K562 (cell line): Measurements from ENCODE around the gene HSD17B13. TPM values are rescaled to one million over a fixed set of nuclear protein-coding genes. Genes with fewer than 3 reads are reported as not detected.

Experiments
- ATAC-seq: fragments of 200-7000 bp; cut with Tn5 transposase; 3 replicates; pipeline ENCODE4 v1.9.1; 2020; ENCODE audit warnings: moderate library complexity
- BruUV-seq: library from RNA; stranded (reverse); fragments of 400-500 nt; replicated peaks from 2 replicates; lab custom pipeline; 2021; lab: Mats Ljungman, UMichigan
- CTCF ChIA-PET: fragments of 300-600 bp; formaldehyde crosslinking; extraction: SDS; loops from one replicate; lab custom pipeline; 2021; ENCODE audit warnings: low intra/inter-chr PET ratio; lab: Yijun Ruan, JAX
- POLR2A ChIA-PET: fragments of 300-600, 350-650 bp; sonication (Branson Sonifier 250); formaldehyde crosslinking; extraction: SDS; loops from one replicate; lab custom pipeline; 2021; ENCODE audit warnings: antibody characterized with exemption, inconsistent platforms; lab: Yijun Ruan, JAX
- DNase-seq, 4 experiments: peaks; one replicate each; pipeline versions ENCODE4 v3.0.0 to v3.0.0-alpha.2; 2011 to 2018; ENCODE audit warnings: low spot score in 3 of 4, mixed read lengths in 3 of 4; ENCODE audit errors: extremely low read depth in 1 of 4
- FAIRE-seq: peaks from 2 replicates; lab custom pipeline; 2011; peaks lifted over from hg19 to GRCh38; lab: Jason Lieb, UNC
- H2AFZ ChIP-seq: 2 replicates; pipeline ENCODE4 v1.6.0; 2011; ENCODE audit warnings: low read depth, low read length, control low read depth, inconsistent platforms
- H3K27ac ChIP-seq: fragments of 200-600 bp; 3 replicates; pipeline ENCODE4 v1.8.0; 2011; ENCODE audit warnings: low read depth, mild to moderate bottlenecking, control low read depth, inconsistent platforms, low read length, moderate library complexity, mixed read lengths; ENCODE audit errors: extremely low read depth
- H3K27me3 ChIP-seq, 2 experiments: fragments of 300-600 bp in 1 of 2; 2 replicates in 1 of 2; 3 replicates in 1 of 2; pipeline versions ENCODE4 v1.6.0 to v1.8.0; 2011; ENCODE audit warnings: inconsistent platforms in 2 of 2, low read length in 2 of 2, mild to moderate bottlenecking in 1 of 2, mixed read lengths in 1 of 2, moderate library complexity in 1 of 2; ENCODE audit not compliant: control insufficient read depth in 2 of 2, insufficient read depth in 2 of 2
- H3K36me3 ChIP-seq: fragments of 300-600 bp; 3 replicates; pipeline ENCODE4 v1.8.0; 2011; ENCODE audit warnings: mild to moderate bottlenecking, low read length, inconsistent platforms; ENCODE audit not compliant: control insufficient read depth, insufficient read depth
- H3K4me1 ChIP-seq, 2 experiments: fragments of 200-600 bp in 1 of 2; replicated peaks in 1 of 2; 2 replicates in 1 of 2; 3 replicates in 1 of 2; pipeline versions ENCODE4 v1.5.1 to v1.8.0; 2011; ENCODE audit warnings: inconsistent platforms in 2 of 2, low read length in 2 of 2, mild to moderate bottlenecking in 1 of 2, mixed read lengths in 1 of 2, moderate library complexity in 1 of 2; ENCODE audit not compliant: control insufficient read depth in 2 of 2, insufficient read depth in 2 of 2
- H3K4me2 ChIP-seq: 2 replicates; pipeline ENCODE4 v1.6.1; 2011; ENCODE audit warnings: low read length, control low read depth, inconsistent platforms, mixed read lengths; ENCODE audit not compliant: insufficient read depth
- H3K4me3 ChIP-seq: fragments of 200-600 bp; sonication (generic), shearing (Covaris generic); 2 replicates; pipeline ENCODE4 v1.5.1; 2016; ENCODE audit warnings: control low read depth, inconsistent platforms
- H3K79me2 ChIP-seq: fragments of 200-600 bp; 3 replicates; pipeline ENCODE4 v1.8.0; 2011; ENCODE audit warnings: low read length, inconsistent platforms; ENCODE audit not compliant: control insufficient read depth, insufficient read depth
- H3K9ac ChIP-seq, 2 experiments: 2 replicates each; pipeline versions ENCODE4 v1.6.0 to v1.6.1; 2011; ENCODE audit warnings: low read depth in 2 of 2, low read length in 2 of 2, control low read depth in 1 of 2, inconsistent platforms in 1 of 2, mild to moderate bottlenecking in 1 of 2, mixed read lengths in 1 of 2; ENCODE audit not compliant: insufficient read depth in 1 of 2
- H3K9me1 ChIP-seq: one replicate; pipeline ENCODE4 v1.6.0; 2011; ENCODE audit warnings: inconsistent platforms, mild to moderate bottlenecking, low read length, moderate library complexity; ENCODE audit not compliant: control insufficient read depth, insufficient read depth
- H3K9me3 ChIP-seq: replicated peaks from 2 replicates; pipeline ENCODE4 v1.5.1; 2011; ENCODE audit warnings: low read depth, low read length, inconsistent platforms; ENCODE audit not compliant: control insufficient read depth, insufficient read depth
- H4K20me1 ChIP-seq: replicated peaks from 2 replicates; pipeline ENCODE4 v1.6.1; 2011; ENCODE audit warnings: low read length, inconsistent platforms, mixed read lengths; ENCODE audit not compliant: control insufficient read depth, insufficient read depth
- ATF3 ChIP-seq, 2 experiments: fragments of 450-650 bp in 1 of 2; sonication (generic) in 1 of 2; formaldehyde crosslinking in 1 of 2; IDR thresholded peaks in 1 of 2; conservative IDR thresholded peaks in 1 of 2; 2 replicates each; pipeline versions ENCODE4 v1.6.1 to v1.8.1; 2016 to 2023; ENCODE audit warnings: mild to moderate bottlenecking in 2 of 2, moderate library complexity in 2 of 2, inconsistent platforms in 1 of 2, missing genetic modification reagents in 1 of 2
- CEBPB ChIP-seq: fragments of 450-650 bp; IDR thresholded peaks from 2 replicates; pipeline ENCODE4 v1.6.1; 2016; ENCODE audit warnings: missing genetic modification characterization, missing compliant biosample characterization
- MCM5 ChIP-seq: fragments of 450-650 bp; IDR thresholded peaks from 2 replicates; pipeline ENCODE4 v1.6.1; 2016; ENCODE audit warnings: low read depth
- POLR2G ChIP-seq: fragments of 200-400 bp; formaldehyde crosslinking; IDR thresholded peaks from 2 replicates; pipeline ENCODE4 v1.6.1; 2017; ENCODE audit warnings: low read depth, mild to moderate bottlenecking, antibody characterized with exemption, low read length, moderate library complexity
- TFE3 ChIP-seq: fragments of 450-650 bp; formaldehyde crosslinking; IDR thresholded peaks from 2 replicates; pipeline ENCODE4 v1.4.0; 2020; ENCODE audit warnings: mild to moderate bottlenecking, mixed read lengths
- WGBS: fragments of 100-300 bp; shearing (Covaris generic); methylation state at CpG from one replicate; pipeline ENCODE4 v1.1.6; 2016; ENCODE audit warnings: low coverage, mixed read lengths; ENCODE audit not compliant: insufficient coverage; ENCODE audit errors: missing lambda C conversion rate; 5-methylcytosine and 5-hydroxymethylcytosine counted together
- in situ Hi-C: fragments of 300-500 bp; cut with MboI; formaldehyde crosslinking; loops from 4 replicates; pipeline ENCODE4 v1.15.0; 2018; ENCODE audit warnings: inconsistent platforms, mixed read lengths
- intact Hi-C: fragments of 100-400 bp; cut with micrococcal nuclease; formaldehyde crosslinking; loops from 2 replicates; pipeline ENCODE4 v1.14.2; 2022
- polyA plus RNA-seq, 8 experiments: library from polyadenylated mRNA; depleted of rRNA in 4 of 8; stranded (reverse) in 5 of 8; unstranded in 3 of 8; fragments of >200 nt; fragmentation: Nextera tagmentation in 2 of 8; fragmentation: Illumina TruSeq in 1 of 8; extraction: Ambion mirVana in 2 of 8; extraction: Trizol in 1 of 8; gene quantifications; 2 replicates each; pipeline versions ENCODE4 v1.2.1 to v1.2.3, GENCODE V29; 2011 to 2014; ENCODE audit warnings: inconsistent platforms in 1 of 8, missing spikeins in 1 of 8
- total RNA-seq, 7 experiments: library from RNA; depleted of rRNA in 6 of 7; stranded (reverse); fragments of >200 nt in 6 of 7; fragmentation: Illumina TruSeq in 2 of 7; extraction: Trizol in 2 of 7; gene quantifications; 2 replicates each; pipeline versions ENCODE4 v1.2.1 to v1.2.3, GENCODE V29; 2011 to 2021; ENCODE audit warnings: low replicate concordance in 1 of 7

The HSD17B13 gene
- total and polyA plus RNA-seq, 9 of the 15 experiments (the other 6 are each of a cell fraction or from before 2014, with no cell fraction given): 0.05 to 0.36 (median 0.29) TPM

GRCh38 chr4:87359258-87359657, 36.6 kb upstream of the HSD17B13 start:
- in situ Hi-C loops (no loop called here), intact Hi-C loops (no loop called here)
- H3K79me2 ChIP-seq: no peaks in the 10 kb centered on the region
- no peaks in the 10 kb centered on the region for H3K27me3 ChIP-seq
- no peak for TF ChIP-seq TFE3
- peak; percentile 21; the same call in 1 of the 2 replicates for TF ChIP-seq ATF3 (IDR thresholded peaks at IDR 0.05)
- TF ChIP-seq ATF3 (CRISPR knock-in tag; conservative IDR thresholded peaks at IDR 0.05): no peak
- TF ChIP-seq POLR2G: no peak
- no peak for TF ChIP-seq MCM5
- TF ChIP-seq CEBPB (tag): 0 out of 2 replicates have a peak, but pooled peaks have one; percentile 8
- H3K27ac ChIP-seq: no peak overlapping the region
- no peak overlapping the region for H3K4me2 ChIP-seq
- no TSS peak for BruUV-seq
- H3K9ac ChIP-seq: no peak overlapping the region
- H3K9me1 ChIP-seq: no peaks in the 10 kb centered on the region
- no peaks in the 10 kb centered on the region for H4K20me1 ChIP-seq
- 100% methylated on average over 4 of the region's 4 CpGs for WGBS
- POLR2A ChIA-PET: no interaction called here
- ATAC-seq (no peak), DNase-seq (no peak), FAIRE-seq (no peak)
- H3K4me1 ChIP-seq: no peaks in the 10 kb centered on the region
- H2AFZ ChIP-seq: no peak overlapping the region
- H3K4me3 ChIP-seq: no peak overlapping the region
- peaks cover 75% of the 10 kb centered on the region for H3K36me3 ChIP-seq
- CTCF ChIA-PET: no interaction called here
- H3K9me3 ChIP-seq: peaks cover 3% of the 10 kb centered on the region
